Stimulated activated CD4-positive, alpha-beta T cell treated with anti-CD3 and anti-CD28 coated beads, Interleukin-4, amount 100 ng/mL, for 4 hours (primary cell): ENCODE results near the gene MARCHF10.
"Not testable (repeated sequence)": the region's sequence is repeated elsewhere in the genome, so short reads cannot be mapped to it uniquely, and the experiment has no call there.

ENCODE experiments used
- DNase-seq, 2 experiments: peaks; one replicate each; pipeline ENCODE4 v3.0.0-alpha.2; 2020

MARCHF10 gene

GRCh38 chr17:62785983-62786382 lies 22.1 kb downstream of the MARCHF10 start:
- not testable (repeated sequence) for DNase-seq

GRCh38 chr17:62782730-62783270 lies 25.3 kb downstream of the MARCHF10 start:
- no peak for DNase-seq

GRCh38 chr17:62781831-62782251 lies 26.3 kb downstream of the MARCHF10 start:
- DNase-seq: no peak

- no peak for DNase-seq
Observed at GRCh38 chr17:62781356-62781755, 26.8 kb downstream of the MARCHF10 start.

GRCh38 chr17:62780951-62781350 lies 27.2 kb downstream of the MARCHF10 start:
- DNase-seq: no peak

- DNase-seq: no peak
Observed at GRCh38 chr17:62780269-62780668, 27.8 kb downstream of the MARCHF10 start.

- DNase-seq: no peak
Observed at GRCh38 chr17:62778990-62779681, 29.0 kb downstream of the MARCHF10 start.

GRCh38 chr17:62775876-62776275 lies 32.2 kb downstream of the MARCHF10 start:
- no peak for DNase-seq

- DNase-seq: no peak
Observed at GRCh38 chr17:62774338-62774737, 33.8 kb downstream of the MARCHF10 start.

GRCh38 chr17:62767997-62768396 lies 40.1 kb downstream of the MARCHF10 start:
- DNase-seq: no peak

GRCh38 chr17:62765351-62765750 lies 42.8 kb downstream of the MARCHF10 start:
- no peak for DNase-seq

- no peak for DNase-seq
Observed at GRCh38 chr17:62763891-62764600, 44.1 kb downstream of the MARCHF10 start.

GRCh38 chr17:62761884-62762283 lies 46.2 kb downstream of the MARCHF10 start:
- no peak for DNase-seq

GRCh38 chr17:62760945-62761267 lies 47.2 kb downstream of the MARCHF10 start:
- no peak for DNase-seq

- no peak for DNase-seq
Observed at GRCh38 chr17:62760059-62760944, 47.8 kb downstream of the MARCHF10 start.

- no peak for DNase-seq
Observed at GRCh38 chr17:62757500-62757951, 50.6 kb downstream of the MARCHF10 start.

- DNase-seq: no peak
Observed at GRCh38 chr17:62756198-62756597, 51.9 kb downstream of the MARCHF10 start.

- DNase-seq: no peak
Observed at GRCh38 chr17:62755141-62755851, 52.8 kb downstream of the MARCHF10 start.

GRCh38 chr17:62754631-62755030 lies 53.5 kb downstream of the MARCHF10 start:
- DNase-seq: no peak

GRCh38 chr17:62753562-62753961 lies 54.6 kb downstream of the MARCHF10 start:
- DNase-seq: no peak

- no peak for DNase-seq
Observed at GRCh38 chr17:62751060-62751691, 56.9 kb downstream of the MARCHF10 start.

GRCh38 chr17:62750631-62751051 lies 57.5 kb downstream of the MARCHF10 start:
- no peak for DNase-seq
